Measurements from ENCODE around the gene EFCAB5. TPM values are rescaled to one million over a fixed set of nuclear protein-coding genes. Genes with fewer than 3 reads are reported as not detected.

Gene EFCAB5
- total RNA-seq, 1 experiment from 2014 or later: 1.4 TPM

GRCh38 chr17:30151471-30151870, 210.0 kb downstream of the EFCAB5 start:
- Histone ChIP-seq H3F3A (ENCODE audit: insufficient read depth, low read depth) (peaks cover 14% of the 10 kb centered on the region; the same call in 1 of the 2 replicates), H3K79me2 (ENCODE audit: low read depth) (peaks cover 50% of the 10 kb centered on the region)
- CTCF ChIA-PET: no interaction called here

GRCh38 chr17:30153463-30153862, 212.0 kb downstream of the EFCAB5 start:
- CTCF ChIA-PET: no interaction called here
- H3K9me3 ChIP-seq (ENCODE audit: insufficient read depth, low read depth): no peaks in the 10 kb centered on the region
- peaks cover 10% of the 10 kb centered on the region; the same call in 1 of the 2 replicates for H3F3A ChIP-seq (ENCODE audit: insufficient read depth, low read depth)
- H3K9me2 ChIP-seq (ENCODE audit: insufficient read depth): no peaks in the 10 kb centered on the region
- POLR2A ChIA-PET (ENCODE audit: unreplicated experiment): no interaction called here
- no peaks in the 10 kb centered on the region for H3K27me3 ChIP-seq (ENCODE audit: insufficient read depth, low read depth)
- 0 out of 2 replicates have a peak, but pooled peaks cover 7% of the 10 kb centered on the region for H3K36me3 ChIP-seq (ENCODE audit: low read depth)
- peaks cover 17% of the 10 kb centered on the region; the same call in 1 of the 2 replicates for H4K20me1 ChIP-seq (ENCODE audit: insufficient read depth)
- BruUV-seq (replicated peaks): no TSS peak
- H2AFZ ChIP-seq: no peak overlapping the region
- H3K4me3 ChIP-seq: no peak overlapping the region
- no peak for DNase-seq
- TF ChIP-seq CTCF (conservative IDR thresholded peaks at IDR 0.05) (no peak), EZH2 (IDR thresholded peaks at IDR 0.05; ENCODE audit: low read depth) (no peak)
- intact Hi-C loops (cut with micrococcal nuclease; ENCODE audit: unreplicated experiment): no loop called here
- H3K4me1 ChIP-seq (replicated peaks; ENCODE audit: insufficient read depth): no peaks in the 10 kb centered on the region
- no peak overlapping the region for H3K4me2 ChIP-seq
- no peak overlapping the region for H3K27ac ChIP-seq
- peaks cover 46% of the 10 kb centered on the region for H3K79me2 ChIP-seq (ENCODE audit: low read depth)

More at GRCh38 chr17:30151471-30151870, 210.0 kb downstream of the EFCAB5 start:
- H3K4me3 ChIP-seq: no peak overlapping the region
- POLR2A ChIA-PET (ENCODE audit: unreplicated experiment): no interaction called here
- intact Hi-C loops (cut with micrococcal nuclease; ENCODE audit: unreplicated experiment): no loop called here
- no peak overlapping the region for H2AFZ ChIP-seq
- no peak for DNase-seq
- H3K36me3 ChIP-seq (ENCODE audit: low read depth): 0 out of 2 replicates have a peak, but pooled peaks cover 5% of the 10 kb centered on the region
- H3K9me3 ChIP-seq (ENCODE audit: insufficient read depth, low read depth): no peaks in the 10 kb centered on the region
- no peak for TF ChIP-seq EZH2 (IDR thresholded peaks at IDR 0.05; ENCODE audit: low read depth)
- TF ChIP-seq CTCF (conservative IDR thresholded peaks at IDR 0.05): no peak
- H3K9me2 ChIP-seq (ENCODE audit: insufficient read depth): no peaks in the 10 kb centered on the region
- H3K27ac ChIP-seq: no peak overlapping the region
- no peaks in the 10 kb centered on the region for H3K4me1 ChIP-seq (replicated peaks; ENCODE audit: insufficient read depth)
- H3K4me2 ChIP-seq: no peak overlapping the region
- H4K20me1 ChIP-seq (ENCODE audit: insufficient read depth): peaks cover 15% of the 10 kb centered on the region
- no TSS peak for BruUV-seq (replicated peaks)
- H3K27me3 ChIP-seq (ENCODE audit: insufficient read depth, low read depth): no peaks in the 10 kb centered on the region

GRCh38 chr17:30155389-30155788, 214.0 kb downstream of the EFCAB5 start:
- TF ChIP-seq CTCF (conservative IDR thresholded peaks at IDR 0.05) (no peak), EZH2 (IDR thresholded peaks at IDR 0.05; ENCODE audit: low read depth) (no peak)
- H3K36me3 ChIP-seq (ENCODE audit: low read depth): 0 out of 2 replicates have a peak, but pooled peaks cover 7% of the 10 kb centered on the region
- no TSS peak for BruUV-seq (replicated peaks)
- H3K79me2 ChIP-seq (ENCODE audit: low read depth): peaks cover 53% of the 10 kb centered on the region
- H3K9me2 ChIP-seq (ENCODE audit: insufficient read depth): no peaks in the 10 kb centered on the region
- no peaks in the 10 kb centered on the region for H3K4me1 ChIP-seq (replicated peaks; ENCODE audit: insufficient read depth)
- peaks cover 3% of the 10 kb centered on the region; the same call in 1 of the 2 replicates for H3F3A ChIP-seq (ENCODE audit: insufficient read depth, low read depth)
- H2AFZ ChIP-seq: no peak overlapping the region
- POLR2A ChIA-PET (ENCODE audit: unreplicated experiment): no interaction called here
- no peak overlapping the region for H3K27ac ChIP-seq
- H3K4me2 ChIP-seq: no peak overlapping the region
- CTCF ChIA-PET: no interaction called here
- H4K20me1 ChIP-seq (ENCODE audit: insufficient read depth): peaks cover 22% of the 10 kb centered on the region; the same call in 1 of the 2 replicates
- no peak overlapping the region for H3K4me3 ChIP-seq
- DNase-seq: no peak
- no peaks in the 10 kb centered on the region for H3K27me3 ChIP-seq (ENCODE audit: insufficient read depth, low read depth)
- intact Hi-C loops (cut with micrococcal nuclease; ENCODE audit: unreplicated experiment): no loop called here
- no peaks in the 10 kb centered on the region for H3K9me3 ChIP-seq (ENCODE audit: insufficient read depth, low read depth)

Small RNA genes within 50 kb of the gene (microRNA-seq; reads per million reads assigned to microRNA genes)
- not detected for gene MIR423 (ENCODE audit: borderline number of aligned reads, borderline replicate concordance)

Other genes starting within 250 kb of the EFCAB5 start
- 30.3 and 45.1 TPM in 2 replicates for gene SSH2, start 11.4 kb upstream of the EFCAB5 start, total RNA-seq (2021)
- gene NSRP1, start 175.2 kb downstream of the EFCAB5 start, total RNA-seq (2021): 34.3 and 37.9 TPM in 2 replicates

Data from PC-9 (cell line).